K562 (cell line): ENCODE measurements around the gene VAMP8. TPM values are rescaled to one million over a fixed set of nuclear protein-coding genes. Genes with fewer than 3 reads are reported as not detected.

Experiments
- BDP1 ChIP-seq: IDR thresholded peaks from 3 replicates; pipeline ENCODE4 v1.6.1; 2011; ENCODE audit not compliant: insufficient read length, insufficient read depth
- CBFB ChIP-seq: sonication (generic); formaldehyde crosslinking; IDR thresholded peaks from 2 replicates; pipeline ENCODE4 v1.4.0; 2020; ENCODE audit warnings: mild to moderate bottlenecking, missing genetic modification reagents
- GATAD2A ChIP-seq: fragments of 450-650 bp; IDR thresholded peaks from 2 replicates; pipeline ENCODE4 v1.6.1; 2017
- MAFK ChIP-seq: IDR thresholded peaks from 2 replicates; pipeline ENCODE4 v1.6.1; 2011; ENCODE audit warnings: low read length, improper control_type of control experiment
- NBN ChIP-seq: fragments of 450-650 bp; IDR thresholded peaks from 2 replicates; pipeline ENCODE4 v1.6.1; 2016; ENCODE audit warnings: low read depth, mild to moderate bottlenecking
- NR0B1 ChIP-seq: fragments of 450-650 bp; IDR thresholded peaks from one replicate; pipeline ENCODE4 v1.6.1; 2018; ENCODE audit warnings: mild to moderate bottlenecking, moderate library complexity; ENCODE audit not compliant: partially characterized antibody
- NR1H2 ChIP-seq: sonication (generic); formaldehyde crosslinking; IDR thresholded peaks from 2 replicates; pipeline ENCODE4 v1.4.0; 2020; ENCODE audit warnings: mild to moderate bottlenecking, missing genetic modification reagents
- RNF219 ChIP-seq: fragments of 250-450 bp; sonication (Bioruptor Pico); IDR thresholded peaks from 2 replicates; pipeline ENCODE4 v1.5.0; 2022; ENCODE audit warnings: mild to moderate bottlenecking
- SPI1 ChIP-seq: IDR thresholded peaks from 2 replicates; pipeline ENCODE4 v1.6.1; 2011; ENCODE audit warnings: low read depth, low read length, control low read depth, borderline replicate concordance
- SRSF9 ChIP-seq: fragments of 200-400 bp; formaldehyde crosslinking; IDR thresholded peaks from 2 replicates; pipeline ENCODE4 v1.6.1; 2017; ENCODE audit warnings: low read depth, low read length, borderline replicate concordance
- STAT5A ChIP-seq: IDR thresholded peaks from 2 replicates; pipeline ENCODE4 v1.6.1; 2012; ENCODE audit warnings: low read length, inconsistent platforms, borderline replicate concordance
- TAL1 ChIP-seq: fragments of 450-650 bp; IDR thresholded peaks from 2 replicates; pipeline ENCODE4 v1.6.1; 2016; ENCODE audit warnings: mild to moderate bottlenecking
- ZC3H11A ChIP-seq: IDR thresholded peaks from 2 replicates; pipeline ENCODE4 v1.6.1; 2012; ENCODE audit warnings: low read depth, low read length, improper control_type of control experiment
- ZC3H4 ChIP-seq: sonication (generic); formaldehyde crosslinking; IDR thresholded peaks from 2 replicates; pipeline ENCODE4 v1.9.0; 2021; ENCODE audit warnings: missing genetic modification reagents, borderline replicate concordance
- ZNF12 ChIP-seq: sonication (generic); formaldehyde crosslinking; IDR thresholded peaks from 2 replicates; pipeline ENCODE4 v1.4.0; 2020; ENCODE audit warnings: mild to moderate bottlenecking, missing genetic modification reagents
- ZNF232 ChIP-seq: sonication (generic); formaldehyde crosslinking; IDR thresholded peaks from 2 replicates; pipeline ENCODE4 v1.8.0; 2022; ENCODE audit warnings: mild to moderate bottlenecking, missing genetic modification reagents
- polyA plus RNA-seq, 8 experiments: library from polyadenylated mRNA; depleted of rRNA in 4 of 8; stranded (reverse) in 5 of 8; unstranded in 3 of 8; fragments of >200 nt; fragmentation: Nextera tagmentation in 2 of 8; fragmentation: Illumina TruSeq in 1 of 8; extraction: Ambion mirVana in 2 of 8; extraction: Trizol in 1 of 8; gene quantifications; 2 replicates each; pipeline versions ENCODE4 v1.2.1 to v1.2.3, GENCODE V29; 2011 to 2014; ENCODE audit warnings: inconsistent platforms in 1 of 8, missing spikeins in 1 of 8
- total RNA-seq, 7 experiments: library from RNA; depleted of rRNA in 6 of 7; stranded (reverse); fragments of >200 nt in 6 of 7; fragmentation: Illumina TruSeq in 2 of 7; extraction: Trizol in 2 of 7; gene quantifications; 2 replicates each; pipeline versions ENCODE4 v1.2.1 to v1.2.3, GENCODE V29; 2011 to 2021; ENCODE audit warnings: low replicate concordance in 1 of 7
- TF ChIP-seq, protein P1 (sequence below): fragments of 450-650 bp; IDR thresholded peaks from 2 replicates; pipeline ENCODE4 v1.6.1; 2017; ENCODE audit warnings: mild to moderate bottlenecking, moderate library complexity

VAMP8 gene
- total and polyA plus RNA-seq, 9 of the 15 experiments (the other 6 are each of a cell fraction or from before 2014, with no cell fraction given): 107 to 571 (median 248) TPM

DNA sequence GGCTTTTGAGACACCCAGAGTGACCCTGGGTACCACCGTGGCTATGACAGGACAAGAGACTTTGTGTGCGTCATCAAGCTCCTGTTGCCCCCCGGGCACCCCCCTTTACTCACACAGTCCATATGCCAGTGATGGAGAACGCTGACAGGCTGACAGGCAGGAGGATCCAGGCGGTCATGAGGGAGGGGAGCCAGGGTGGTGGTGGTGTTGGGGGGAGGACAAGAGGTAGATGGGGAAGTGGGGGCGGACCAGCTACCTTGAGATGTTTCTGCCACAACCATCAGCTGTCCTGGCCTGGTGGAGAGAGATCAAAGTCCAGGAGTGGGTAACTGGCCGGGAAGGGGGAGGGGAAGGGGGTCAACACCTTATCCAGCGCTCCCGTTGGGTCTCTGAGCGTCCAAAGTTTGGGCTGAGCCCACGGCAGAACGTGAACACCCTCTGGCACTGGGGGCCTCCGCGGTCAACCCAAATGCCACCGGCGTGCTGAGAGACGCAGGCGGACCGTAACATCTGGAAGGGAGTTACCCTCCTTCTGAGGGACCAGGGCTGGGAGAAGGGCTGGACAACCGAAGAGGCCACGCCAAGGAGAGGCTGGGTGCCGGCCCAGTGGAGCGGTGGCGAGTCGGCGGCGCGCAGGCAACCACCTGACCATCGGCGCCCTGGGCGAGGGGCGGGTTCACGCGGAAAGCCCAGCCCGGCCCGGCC is 24.5 kb downstream of the VAMP8 start (continued):
- TF ChIP-seq NR0B1 (no peak), CBFB (0 out of 2 replicates have a peak, but pooled peaks have one; percentile 38), BDP1 (no peak), ZC3H4 (CRISPR knock-in tag) (no peak), RNF219 (CRISPR knock-in tag) (no peak), ZC3H11A (no peak), TAL1 (no peak), NBN (no peak), MAFK (no peak), ZNF12 (CRISPR knock-in tag) (0 out of 2 replicates have a peak, but pooled peaks have one; percentile 57), SPI1 (peak; percentile 31; the same call in 1 of the 2 replicates), NR1H2 (0 out of 2 replicates have a peak, but pooled peaks have one; percentile 25), ZNF232 (CRISPR knock-in tag) (no peak), STAT5A (no peak), GATAD2A (no peak), SRSF9 (no peak)
- TF ChIP-seq, protein P1, sequence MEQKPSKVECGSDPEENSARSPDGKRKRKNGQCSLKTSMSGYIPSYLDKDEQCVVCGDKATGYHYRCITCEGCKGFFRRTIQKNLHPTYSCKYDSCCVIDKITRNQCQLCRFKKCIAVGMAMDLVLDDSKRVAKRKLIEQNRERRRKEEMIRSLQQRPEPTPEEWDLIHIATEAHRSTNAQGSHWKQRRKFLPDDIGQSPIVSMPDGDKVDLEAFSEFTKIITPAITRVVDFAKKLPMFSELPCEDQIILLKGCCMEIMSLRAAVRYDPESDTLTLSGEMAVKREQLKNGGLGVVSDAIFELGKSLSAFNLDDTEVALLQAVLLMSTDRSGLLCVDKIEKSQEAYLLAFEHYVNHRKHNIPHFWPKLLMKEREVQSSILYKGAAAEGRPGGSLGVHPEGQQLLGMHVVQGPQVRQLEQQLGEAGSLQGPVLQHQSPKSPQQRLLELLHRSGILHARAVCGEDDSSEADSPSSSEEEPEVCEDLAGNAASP: no peak
- TF ChIP-seq, all 486 proteins: peak for 9
